ENCODE results near the gene PAM16.

Gene PAM16

DNA sequence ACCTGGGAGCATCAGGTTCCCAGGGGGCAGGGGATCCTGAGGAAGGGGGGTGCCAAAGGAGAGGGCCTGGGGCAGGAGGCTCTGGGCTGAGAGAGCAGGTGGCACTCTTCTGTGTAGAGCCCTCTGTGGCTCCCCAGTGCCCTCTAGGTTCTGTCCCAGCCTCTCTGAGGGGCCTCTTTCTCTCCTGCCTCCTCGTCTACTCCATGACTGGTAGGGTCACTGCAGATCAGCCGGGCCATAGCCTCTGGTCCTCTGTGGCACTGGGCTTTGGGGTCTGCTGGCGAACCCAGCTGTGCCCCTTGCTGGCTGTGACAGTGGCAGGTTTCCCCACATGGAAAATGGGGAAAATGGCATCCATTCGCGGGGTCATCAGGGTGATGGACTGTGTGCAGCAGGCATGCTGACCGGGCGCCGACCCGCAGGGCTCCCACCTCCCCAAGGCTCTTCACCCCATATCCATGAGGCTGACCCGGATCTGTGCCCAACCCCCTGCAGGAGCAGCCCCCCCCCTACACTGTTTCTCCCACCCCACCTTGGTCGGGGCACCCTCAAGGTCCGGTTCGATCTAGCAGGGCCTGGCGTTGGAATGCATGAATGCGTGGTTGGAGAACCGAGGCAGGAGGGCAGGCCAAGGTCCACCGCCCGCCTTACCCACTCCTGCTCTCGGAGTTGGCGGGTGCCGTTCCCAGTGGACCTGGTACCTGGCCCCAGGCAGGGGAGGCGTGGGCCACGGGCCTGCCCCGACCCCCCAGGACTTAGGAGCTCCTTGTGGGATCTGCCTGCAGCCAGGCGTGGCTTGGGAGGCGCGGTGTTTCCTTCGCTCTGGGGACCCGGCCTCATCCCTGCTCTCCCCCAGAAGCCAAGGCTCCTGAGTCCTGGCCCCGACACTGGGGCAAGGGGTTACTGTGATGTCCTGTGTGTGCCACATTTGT lies 28.7 kb downstream of the PAM16 start:
- TF ChIP-seq, protein P1, sequence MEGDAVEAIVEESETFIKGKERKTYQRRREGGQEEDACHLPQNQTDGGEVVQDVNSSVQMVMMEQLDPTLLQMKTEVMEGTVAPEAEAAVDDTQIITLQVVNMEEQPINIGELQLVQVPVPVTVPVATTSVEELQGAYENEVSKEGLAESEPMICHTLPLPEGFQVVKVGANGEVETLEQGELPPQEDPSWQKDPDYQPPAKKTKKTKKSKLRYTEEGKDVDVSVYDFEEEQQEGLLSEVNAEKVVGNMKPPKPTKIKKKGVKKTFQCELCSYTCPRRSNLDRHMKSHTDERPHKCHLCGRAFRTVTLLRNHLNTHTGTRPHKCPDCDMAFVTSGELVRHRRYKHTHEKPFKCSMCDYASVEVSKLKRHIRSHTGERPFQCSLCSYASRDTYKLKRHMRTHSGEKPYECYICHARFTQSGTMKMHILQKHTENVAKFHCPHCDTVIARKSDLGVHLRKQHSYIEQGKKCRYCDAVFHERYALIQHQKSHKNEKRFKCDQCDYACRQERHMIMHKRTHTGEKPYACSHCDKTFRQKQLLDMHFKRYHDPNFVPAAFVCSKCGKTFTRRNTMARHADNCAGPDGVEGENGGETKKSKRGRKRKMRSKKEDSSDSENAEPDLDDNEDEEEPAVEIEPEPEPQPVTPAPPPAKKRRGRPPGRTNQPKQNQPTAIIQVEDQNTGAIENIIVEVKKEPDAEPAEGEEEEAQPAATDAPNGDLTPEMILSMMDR (IDR thresholded peaks at IDR 0.05; ENCODE audit: low read depth, low read length), result no peak

GRCh38 chr16:4321286-4322120 lies 29.6 kb downstream of the PAM16 start:
- no peak overlapping the region for H3K4me3 ChIP-seq (ENCODE audit: low read depth, low read length)
- TF ChIP-seq, protein P1 (IDR thresholded peaks at IDR 0.05; ENCODE audit: low read depth, low read length), result no peak

More for the DNA sequence above, 28.7 kb downstream of the PAM16 start:
- no peak overlapping the region for H3K4me3 ChIP-seq (ENCODE audit: low read depth, low read length)

- H3K4me3 ChIP-seq (ENCODE audit: low read depth, low read length), result no peak overlapping the region
- TF ChIP-seq, protein P1 (IDR thresholded peaks at IDR 0.05; ENCODE audit: low read depth, low read length), result no peak
Measured at GRCh38 chr16:4320571-4321137, 30.5 kb downstream of the PAM16 start.

DNA sequence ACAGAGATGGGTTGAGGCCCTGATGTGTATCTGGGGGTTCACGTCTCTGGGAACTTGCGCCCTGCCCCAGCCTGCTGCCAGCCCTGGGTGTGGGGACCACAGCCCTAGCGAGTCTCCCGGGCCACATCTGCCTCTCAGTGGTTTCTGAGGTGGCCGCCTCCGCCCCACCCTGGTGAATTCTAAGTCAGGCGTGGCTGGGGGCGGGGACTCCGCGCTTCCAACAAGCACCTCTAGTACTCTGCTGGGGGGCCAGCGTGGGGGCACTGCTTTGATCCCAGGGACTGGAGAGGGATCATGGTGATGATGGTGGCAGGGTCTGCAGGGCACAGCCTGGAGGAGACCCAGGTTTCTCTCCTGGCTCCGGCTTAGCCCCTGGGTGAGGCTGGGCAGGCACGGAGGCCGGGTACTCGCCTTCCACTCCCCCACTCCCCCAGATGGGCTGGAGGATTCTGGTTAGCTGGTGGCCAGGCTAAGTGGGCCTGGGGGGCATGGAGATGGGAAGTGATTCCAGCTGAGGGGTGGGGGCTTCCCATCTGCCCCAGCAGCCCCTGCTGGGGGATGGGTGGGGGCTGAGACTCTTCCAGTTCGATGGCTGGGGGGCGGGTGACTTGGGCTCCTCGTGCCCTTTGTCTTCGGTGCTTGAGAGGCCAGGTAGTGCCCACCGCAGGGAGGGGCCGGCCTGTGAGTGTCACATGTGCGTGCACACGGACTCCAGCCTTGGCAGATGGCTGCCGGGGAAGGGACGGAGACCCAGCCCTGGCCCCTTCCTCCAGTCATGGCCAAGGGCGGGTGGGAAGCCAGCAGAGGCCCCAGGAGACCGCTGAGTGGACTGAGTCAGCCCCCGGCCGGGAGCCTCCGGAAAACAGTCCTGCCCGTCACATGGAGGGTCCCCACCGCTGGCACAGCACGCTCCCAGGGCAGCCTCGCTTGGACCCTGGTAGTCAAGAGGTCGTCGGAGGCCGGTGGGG lies 31.4 kb downstream of the PAM16 start:
- TF ChIP-seq, protein P1 (IDR thresholded peaks at IDR 0.05; ENCODE audit: low read depth, low read length), result no peak
- H3K4me3 ChIP-seq (ENCODE audit: low read depth, low read length), result no peak overlapping the region

DNA sequence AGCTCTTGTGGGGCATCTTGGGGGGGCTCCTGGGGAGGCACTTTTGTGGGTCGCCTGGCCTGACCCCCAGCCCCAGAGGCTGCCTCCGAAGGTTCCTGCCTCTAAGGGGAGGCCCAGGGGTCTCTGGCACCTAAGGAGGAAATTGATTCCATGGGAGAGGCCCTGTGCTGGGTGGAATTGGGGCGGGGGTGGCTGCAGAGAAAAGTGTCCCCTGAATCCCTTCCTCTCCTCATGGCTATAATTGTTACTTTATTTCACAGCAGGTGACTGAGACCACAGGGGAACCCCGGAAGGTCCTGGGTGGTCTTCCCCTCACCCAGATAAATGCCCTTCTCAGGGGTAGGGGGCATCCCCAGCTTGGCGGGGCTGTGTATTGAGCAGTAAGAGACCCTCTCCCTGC lies 32.2 kb downstream of the PAM16 start:
- TF ChIP-seq, protein P1 (IDR thresholded peaks at IDR 0.05; ENCODE audit: low read depth, low read length), result no peak
- H3K4me3 ChIP-seq (ENCODE audit: low read depth, low read length), result no peak overlapping the region

- peak overlapping the region; percentile 15; the same call in 1 of the 2 replicates for H3K4me3 ChIP-seq (ENCODE audit: low read depth, low read length)
- TF ChIP-seq, protein P1 (IDR thresholded peaks at IDR 0.05; ENCODE audit: low read depth, low read length), result no peak
Measured at GRCh38 chr16:4318451-4318910, 32.6 kb downstream of the PAM16 start.
